Vagina (tissue), 2 donors: ENCODE data around the gene MCL1. TPM values are rescaled to one million over a fixed set of nuclear protein-coding genes. Genes with fewer than 3 reads are reported as not detected.
"Not testable (repeated sequence)": the region's sequence is repeated elsewhere in the genome, so short reads cannot be mapped to it uniquely, and the experiment has no call there.

Experiments used
- DNase-seq, 2 donors: peaks; one replicate each; pipeline ENCODE4 v3.0.0-alpha.2; 2017; ENCODE audit errors: extremely low spot score in 2 of 2
- H3K27ac ChIP-seq: fragments of 200-600 bp; sonication (generic); one replicate; pipeline ENCODE4 v1.5.1; 2019
- H3K27me3 ChIP-seq: fragments of 200-600 bp; sonication (generic); one replicate; pipeline ENCODE4 v1.5.1; 2019
- H3K36me3 ChIP-seq, 2 donors: fragments of 200-600 bp; sonication (generic); one replicate each; pipeline ENCODE4 v1.5.1; 2017 to 2019
- H3K4me1 ChIP-seq: fragments of 200-600 bp; sonication (generic); one replicate; pipeline ENCODE4 v1.5.1; 2019
- H3K4me3 ChIP-seq, 2 donors: fragments of 200-600 bp; sonication (generic); 1 replicate in 1 of 2; 2 replicates in 1 of 2; pipeline ENCODE4 v1.5.1; 2016 to 2019
- H3K9me3 ChIP-seq: fragments of 200-600 bp; sonication (generic); one replicate; pipeline ENCODE4 v1.5.1; 2019
- POLR2A ChIP-seq, 2 donors: fragments of 450-650 bp; IDR thresholded peaks; one replicate each; pipeline ENCODE4 v1.6.1; 2017; ENCODE audit warnings: antibody characterized with exemption in 2 of 2, mild to moderate bottlenecking in 2 of 2, moderate library complexity in 2 of 2
- POLR2AphosphoS5 ChIP-seq, 2 donors: sonication (generic); formaldehyde crosslinking; IDR thresholded peaks; one replicate each; pipeline ENCODE4 v1.9.0; 2017; ENCODE audit warnings: antibody characterized with exemption in 2 of 2, mild to moderate bottlenecking in 2 of 2, low read depth in 1 of 2; ENCODE audit not compliant: insufficient read depth in 1 of 2
- intact Hi-C: fragments of 100-400 bp; cut with DNase I; formaldehyde crosslinking; loops from one replicate; pipeline ENCODE4 v1.15.1; 2023
- total RNA-seq: library from RNA; depleted of rRNA; stranded (reverse); fragments of >200 nt; gene quantifications from one replicate; pipeline ENCODE4 v1.2.3, GENCODE V29; 2016
- TF ChIP-seq, protein P1 (sequence below), 3 experiments: fragments of 450-650 bp in 2 of 3; fragments of 200-600 bp in 1 of 3; sonication (generic) in 1 of 3; IDR thresholded peaks; one replicate each; pipeline ENCODE4 v1.5.1; 2017 to 2019; ENCODE audit warnings: antibody characterized with exemption in 3 of 3, mild to moderate bottlenecking in 2 of 3, moderate library complexity in 2 of 3

The MCL1 gene
- total RNA-seq, 1 donor from 2014 or later: 181 TPM

DNA sequence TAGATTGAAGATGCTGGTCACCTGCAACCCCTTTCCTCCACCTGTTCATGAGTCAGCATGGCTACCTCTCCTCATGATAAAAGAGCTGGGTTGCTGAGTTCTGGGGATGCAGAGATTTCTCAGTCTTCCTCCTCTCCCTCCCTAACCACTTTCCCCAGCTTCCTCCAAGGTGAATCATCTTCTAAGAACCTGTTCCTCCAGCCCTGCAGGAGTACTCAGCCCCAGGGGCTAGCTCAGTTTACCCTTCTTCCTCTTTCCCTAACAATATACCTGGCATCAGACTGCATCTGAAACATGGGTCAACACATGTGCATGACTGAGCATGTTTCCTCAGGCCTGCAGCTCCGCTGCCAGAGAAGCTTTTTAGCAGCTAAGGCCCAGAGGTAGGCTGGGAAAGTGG is 44.7 kb upstream of the MCL1 start:
- H3K4me1 ChIP-seq: peaks cover 85% of the 10 kb centered on the region
- peak overlapping the region; percentile 53 for H3K27ac ChIP-seq
- H3K9me3 ChIP-seq, H3K4me3 ChIP-seq, intact Hi-C loops, H3K27me3 ChIP-seq: not testable (repeated sequence)
- peak in 1 of 2 donors; percentile 85 for DNase-seq
- H3K36me3 ChIP-seq: peaks cover 0 to 42% of the 10 kb centered on the region in 2 donors
- peak in 1 of 2 donors; percentile 67 for TF ChIP-seq POLR2AphosphoS5 (IDR thresholded peaks at IDR 0.05; ENCODE audit: insufficient read depth in 1 of 2, low read depth in 1 of 2)

DNA sequence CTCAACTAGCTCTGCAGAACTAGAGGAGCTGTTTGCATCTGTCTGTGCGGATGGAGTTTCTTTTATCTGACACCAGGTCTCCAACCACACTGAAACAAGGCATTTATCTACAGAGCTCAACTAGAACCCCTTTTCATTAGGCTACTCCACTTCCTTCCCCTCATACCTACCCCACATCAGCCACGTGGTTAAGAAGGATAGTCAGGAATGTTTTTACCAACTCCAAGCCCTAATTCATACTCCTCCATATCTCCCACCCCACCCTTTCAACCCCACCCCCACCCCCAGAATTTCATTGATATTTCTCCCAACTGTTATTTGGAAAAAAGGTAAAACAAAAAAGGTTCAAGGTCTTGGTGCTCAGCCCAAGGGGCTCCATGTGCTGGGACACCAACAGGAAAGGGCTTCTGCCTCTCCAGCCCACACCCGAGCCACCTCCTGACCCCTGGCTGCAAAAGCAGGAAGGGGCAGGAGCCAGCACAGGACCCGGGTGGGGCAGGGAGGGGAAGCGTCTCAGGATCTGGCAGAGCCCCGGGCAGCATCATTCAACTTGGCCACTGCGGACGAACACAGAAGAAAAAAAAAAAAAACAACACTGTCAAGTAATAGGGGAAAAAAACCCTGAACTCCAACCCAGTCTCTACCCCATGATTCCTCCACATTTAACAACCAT is 43.0 kb upstream of the MCL1 start:
- peak in 1 of 2 donors; percentile 9 for TF ChIP-seq POLR2AphosphoS5 (IDR thresholded peaks at IDR 0.05; ENCODE audit: insufficient read depth in 1 of 2, low read depth in 1 of 2)
- TF ChIP-seq, protein P1, sequence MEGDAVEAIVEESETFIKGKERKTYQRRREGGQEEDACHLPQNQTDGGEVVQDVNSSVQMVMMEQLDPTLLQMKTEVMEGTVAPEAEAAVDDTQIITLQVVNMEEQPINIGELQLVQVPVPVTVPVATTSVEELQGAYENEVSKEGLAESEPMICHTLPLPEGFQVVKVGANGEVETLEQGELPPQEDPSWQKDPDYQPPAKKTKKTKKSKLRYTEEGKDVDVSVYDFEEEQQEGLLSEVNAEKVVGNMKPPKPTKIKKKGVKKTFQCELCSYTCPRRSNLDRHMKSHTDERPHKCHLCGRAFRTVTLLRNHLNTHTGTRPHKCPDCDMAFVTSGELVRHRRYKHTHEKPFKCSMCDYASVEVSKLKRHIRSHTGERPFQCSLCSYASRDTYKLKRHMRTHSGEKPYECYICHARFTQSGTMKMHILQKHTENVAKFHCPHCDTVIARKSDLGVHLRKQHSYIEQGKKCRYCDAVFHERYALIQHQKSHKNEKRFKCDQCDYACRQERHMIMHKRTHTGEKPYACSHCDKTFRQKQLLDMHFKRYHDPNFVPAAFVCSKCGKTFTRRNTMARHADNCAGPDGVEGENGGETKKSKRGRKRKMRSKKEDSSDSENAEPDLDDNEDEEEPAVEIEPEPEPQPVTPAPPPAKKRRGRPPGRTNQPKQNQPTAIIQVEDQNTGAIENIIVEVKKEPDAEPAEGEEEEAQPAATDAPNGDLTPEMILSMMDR (IDR thresholded peaks at IDR 0.05): no peak
- no peak for TF ChIP-seq POLR2A (IDR thresholded peaks at IDR 0.05)
- peak overlapping the region; percentile 53 for H3K27ac ChIP-seq
- H3K27me3 ChIP-seq: no peaks in the 10 kb centered on the region
- no peak overlapping the region for H3K4me3 ChIP-seq
- intact Hi-C loops: no loop called here
- no peaks in the 10 kb centered on the region for H3K9me3 ChIP-seq
- H3K4me1 ChIP-seq: peaks cover 73% of the 10 kb centered on the region
- DNase-seq: peak in 1 of 2 donors; percentile 83
- peaks cover 0 to 48% of the 10 kb centered on the region in 2 donors for H3K36me3 ChIP-seq

DNA sequence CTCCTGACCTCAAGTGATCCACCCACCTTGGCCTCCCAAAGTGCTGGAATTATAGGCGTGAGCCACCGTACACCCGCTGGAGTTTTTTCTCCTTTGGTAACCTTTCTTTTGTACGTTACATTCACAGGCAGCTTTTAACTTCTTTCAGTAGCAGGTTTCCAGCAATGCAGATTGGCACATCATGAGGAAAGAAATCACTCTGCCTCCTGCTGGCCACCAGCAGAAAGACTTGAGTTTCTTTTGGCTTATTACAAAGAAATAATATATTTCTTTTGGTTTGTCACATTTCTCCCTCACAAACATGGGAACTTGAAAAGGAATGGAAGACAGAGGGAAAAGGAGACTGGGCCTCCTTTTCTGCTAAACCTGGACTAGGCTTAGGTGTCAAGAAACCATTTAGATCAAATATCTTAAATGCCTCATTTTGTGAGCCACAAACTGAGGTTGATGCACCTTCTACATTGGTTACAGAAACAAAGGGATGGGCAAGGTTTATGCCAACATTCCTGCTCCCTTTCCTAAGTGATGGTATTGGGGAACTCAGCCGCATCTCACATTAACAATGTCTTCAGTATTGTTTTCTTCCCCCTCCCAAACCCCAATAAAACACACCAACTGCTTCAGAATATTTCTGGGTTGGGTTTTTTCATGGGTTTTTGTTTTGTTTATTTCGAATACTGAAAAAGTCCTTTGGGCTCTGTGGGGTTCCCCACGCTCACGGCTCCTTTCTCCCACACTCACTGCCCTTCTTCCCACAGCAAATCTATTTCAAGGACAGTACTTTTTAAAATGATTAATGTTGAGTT is 42.3 kb upstream of the MCL1 start:
- intact Hi-C loops: no loop called here
- peaks cover 65% of the 10 kb centered on the region for H3K4me1 ChIP-seq
- TF ChIP-seq POLR2AphosphoS5 (IDR thresholded peaks at IDR 0.05; ENCODE audit: insufficient read depth in 1 of 2, low read depth in 1 of 2): peak in 1 of 2 donors; percentile 30
- TF ChIP-seq, protein P1 (IDR thresholded peaks at IDR 0.05): peak; percentile 8 to 62 (median 17)
- TF ChIP-seq POLR2A (IDR thresholded peaks at IDR 0.05): no peak
- no peak for DNase-seq
- H3K27ac ChIP-seq: peak overlapping the region; percentile 53
- no peaks in the 10 kb centered on the region for H3K27me3 ChIP-seq
- no peaks in the 10 kb centered on the region for H3K9me3 ChIP-seq
- H3K4me3 ChIP-seq: no peak overlapping the region
- H3K36me3 ChIP-seq: peaks cover 0 to 49% of the 10 kb centered on the region in 2 donors

DNA sequence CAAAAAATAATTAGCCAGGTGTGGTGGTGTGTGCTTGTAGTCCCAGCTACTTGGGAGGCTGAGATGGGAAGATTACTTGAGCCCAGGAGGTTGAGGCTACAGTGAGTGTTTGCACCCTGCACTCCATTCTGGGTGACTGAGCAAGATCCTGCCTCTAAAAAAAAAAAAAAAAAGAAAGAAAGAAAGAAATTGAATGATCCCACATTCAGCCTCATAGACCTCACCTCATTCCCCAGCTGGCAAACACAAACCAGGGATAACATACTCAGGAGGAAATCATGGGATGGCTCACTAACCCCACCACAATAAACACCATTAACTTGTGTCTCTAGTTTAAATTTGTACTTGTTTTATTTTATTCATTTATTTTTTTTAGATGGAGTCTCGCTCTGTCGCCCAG is 41.5 kb upstream of the MCL1 start:
- peaks cover 0 to 44% of the 10 kb centered on the region in 2 donors for H3K36me3 ChIP-seq
- no peak overlapping the region for H3K4me3 ChIP-seq
- H3K4me1 ChIP-seq: peaks cover 57% of the 10 kb centered on the region
- TF ChIP-seq POLR2A (IDR thresholded peaks at IDR 0.05): no peak
- TF ChIP-seq, protein P1 (IDR thresholded peaks at IDR 0.05): no peak
- TF ChIP-seq POLR2AphosphoS5 (IDR thresholded peaks at IDR 0.05; ENCODE audit: insufficient read depth in 1 of 2, low read depth in 1 of 2): no peak
- intact Hi-C loops: no loop called here
- H3K27me3 ChIP-seq: no peaks in the 10 kb centered on the region
- H3K9me3 ChIP-seq: no peaks in the 10 kb centered on the region
- no peak for DNase-seq
- H3K27ac ChIP-seq: peak overlapping the region; percentile 53

DNA sequence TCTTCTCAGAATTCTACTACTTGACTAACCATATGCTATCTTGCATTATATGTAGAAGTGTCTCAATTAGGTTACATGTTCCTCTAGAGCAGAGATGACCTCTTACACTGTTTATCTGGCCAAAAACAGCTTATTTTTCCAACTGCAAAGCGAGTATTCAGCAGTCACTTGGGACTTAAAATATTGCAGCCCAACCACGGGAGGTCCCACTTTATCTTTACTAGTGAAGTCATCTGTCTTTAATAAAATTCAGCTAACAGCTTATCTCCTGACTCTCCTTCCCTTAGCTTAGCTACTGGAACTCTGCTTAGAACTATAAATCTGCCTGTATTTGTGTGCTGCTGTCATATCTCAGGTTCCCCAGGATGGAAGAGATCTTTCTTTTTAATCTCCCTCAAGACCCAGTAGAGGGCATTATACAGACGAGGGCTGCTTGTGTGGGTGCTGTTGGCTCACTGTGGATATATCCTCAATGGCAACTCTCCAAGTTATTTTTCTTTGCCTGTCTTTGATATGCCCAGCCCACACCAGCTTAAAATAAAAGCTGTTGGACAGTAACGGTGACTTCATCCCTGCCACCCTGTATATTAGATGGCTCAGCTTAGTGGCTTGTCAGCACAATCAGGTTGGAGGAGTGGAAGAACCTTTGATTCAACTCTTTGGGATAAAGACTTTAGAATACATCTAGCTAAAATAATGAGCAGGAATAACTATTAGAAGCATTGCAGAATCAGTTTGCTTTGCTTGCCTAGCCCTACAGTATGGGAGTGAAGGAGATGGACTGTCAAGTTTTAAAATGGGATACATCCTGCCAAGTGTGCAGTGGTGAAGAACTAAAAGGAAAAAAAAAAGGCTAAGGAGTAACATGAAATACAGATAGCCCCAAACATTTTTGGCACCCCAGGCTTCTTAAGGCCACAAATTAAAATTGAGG is 40.4 kb upstream of the MCL1 start:
- H3K4me1 ChIP-seq: peaks cover 53% of the 10 kb centered on the region
- no peaks in the 10 kb centered on the region for H3K27me3 ChIP-seq
- no peak overlapping the region for H3K4me3 ChIP-seq
- TF ChIP-seq POLR2AphosphoS5 (IDR thresholded peaks at IDR 0.05; ENCODE audit: insufficient read depth in 1 of 2, low read depth in 1 of 2) (peak in 1 of 2 donors; percentile 49), POLR2A (IDR thresholded peaks at IDR 0.05) (no peak)
- TF ChIP-seq, protein P1 (IDR thresholded peaks at IDR 0.05): peak in 1 of 3 experiments; percentile 4
- DNase-seq: no peak
- H3K9me3 ChIP-seq: no peaks in the 10 kb centered on the region
- intact Hi-C loops: loop anchor here (5.0 kb wide), 1 partner anchor 43 kb away; the partner anchor contains the start of gene MCL1
- H3K36me3 ChIP-seq: peaks cover 0 to 34% of the 10 kb centered on the region in 2 donors
- H3K27ac ChIP-seq: peak overlapping the region; percentile 53
